ENCODE measurements around the gene UGT8. TPM values are rescaled to one million over a fixed set of nuclear protein-coding genes. Genes with fewer than 3 reads are reported as not detected.
"Not testable (repeated sequence)": the region's sequence is repeated elsewhere in the genome, so short reads cannot be mapped to it uniquely, and the experiment has no call there.

UGT8 gene
- total RNA-seq, 1 experiment from 2014 or later: not detected

DNA sequence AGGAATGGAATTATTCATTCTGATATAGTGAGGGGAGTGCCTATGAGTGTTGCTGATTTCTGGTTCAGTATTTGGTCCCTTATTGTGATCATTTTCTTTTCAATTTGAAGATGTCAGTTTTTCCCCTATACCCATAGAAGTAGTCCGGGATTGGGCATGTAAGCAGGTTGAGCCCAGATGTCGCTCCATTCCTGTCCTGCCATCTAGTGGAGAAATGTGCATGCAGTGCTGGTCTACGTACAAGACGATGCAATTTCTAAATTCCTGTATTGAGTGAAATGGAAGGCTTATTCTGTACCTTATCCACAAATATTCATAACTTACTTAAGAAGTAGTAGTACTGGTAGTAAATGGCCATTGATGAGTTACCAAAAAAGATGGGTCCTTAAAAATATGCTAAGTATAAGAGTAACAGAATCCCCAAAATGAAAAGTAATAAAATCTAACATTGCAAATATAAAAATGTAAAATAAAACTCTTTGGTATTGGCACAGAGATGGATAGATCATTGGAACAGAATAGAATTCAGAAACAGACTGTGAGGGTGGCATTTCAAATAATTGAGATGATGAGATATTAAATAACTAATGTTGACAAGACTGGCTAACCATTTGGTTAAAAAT lies 60.9 kb downstream of the UGT8 start:
- peak; percentile 13 for DNase-seq
- Histone ChIP-seq H3K9me3 (no peaks in the 10 kb centered on the region), H3K4me3 (no peak overlapping the region), H3K36me3 (no peaks in the 10 kb centered on the region), H3K27me3 (no peaks in the 10 kb centered on the region; the same call in 1 of the 2 replicates)

DNA sequence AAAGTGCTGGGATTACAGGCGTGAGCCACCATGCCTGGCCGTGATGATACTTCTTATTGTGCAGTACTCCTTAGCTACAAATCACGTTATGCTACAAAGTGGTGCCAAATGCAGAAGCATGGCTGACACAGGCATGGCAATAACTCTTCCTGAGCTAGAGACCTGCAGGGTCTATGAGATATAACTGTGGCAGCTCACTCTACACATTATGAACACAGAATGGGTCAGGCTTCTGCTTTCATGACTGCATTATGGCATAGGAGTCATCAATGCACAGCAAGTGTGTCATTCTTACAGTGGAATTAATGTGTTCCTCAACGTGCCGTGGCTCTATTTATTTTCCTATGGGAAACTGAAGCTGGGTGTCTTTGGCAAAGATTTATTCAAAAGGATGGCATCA lies 64.5 kb downstream of the UGT8 start:
- no peak for DNase-seq
- Histone ChIP-seq H3K4me3 (no peak overlapping the region), H3K9me3 (no peaks in the 10 kb centered on the region)

DNA sequence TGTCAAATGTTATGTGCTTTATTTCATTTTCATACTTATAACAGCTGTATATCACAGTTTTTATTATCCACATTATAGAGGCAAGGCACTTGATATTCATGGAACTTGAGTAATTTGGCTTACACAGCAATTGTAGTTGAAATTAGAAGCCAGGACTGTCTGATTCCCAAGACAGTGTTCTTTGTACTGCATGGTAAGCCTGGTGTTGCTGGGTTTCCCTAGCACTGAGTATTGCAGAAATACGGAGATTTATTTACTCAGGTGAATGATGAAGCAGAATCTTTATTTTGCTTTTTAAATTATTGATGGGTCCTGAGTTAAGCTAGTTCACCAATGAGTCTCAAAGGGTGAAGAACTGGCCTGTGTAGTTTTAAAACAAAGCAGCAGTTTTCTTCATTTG lies 70.0 kb downstream of the UGT8 start:
- DNase-seq: no peak
- Histone ChIP-seq H3K27me3 (no peaks in the 10 kb centered on the region; the same call in 1 of the 2 replicates), H3K9me3 (no peaks in the 10 kb centered on the region), H3K4me3 (no peak overlapping the region), H3K36me3 (no peaks in the 10 kb centered on the region)

More for the DNA sequence above, 64.5 kb downstream of the UGT8 start:
- Histone ChIP-seq H3K36me3 (no peaks in the 10 kb centered on the region), H3K27me3 (no peaks in the 10 kb centered on the region; the same call in 1 of the 2 replicates)

GRCh38 chr4:114670733-114671132 lies 72.1 kb downstream of the UGT8 start:
- not testable (repeated sequence) for H3K36me3 ChIP-seq, H3K27me3 ChIP-seq, H3K4me3 ChIP-seq, DNase-seq, H3K9me3 ChIP-seq

GRCh38 chr4:114673306-114673705 lies 74.7 kb downstream of the UGT8 start:
- Histone ChIP-seq H3K27me3 (no peaks in the 10 kb centered on the region), H3K36me3 (no peaks in the 10 kb centered on the region), H3K4me3 (no peak overlapping the region), H3K9me3 (no peaks in the 10 kb centered on the region)
- no peak for DNase-seq

GRCh38 chr4:114674080-114674479 lies 75.5 kb downstream of the UGT8 start:
- DNase-seq: no peak
- H3K9me3 ChIP-seq: no peaks in the 10 kb centered on the region
- no peak overlapping the region for H3K4me3 ChIP-seq
- H3K36me3 ChIP-seq: no peaks in the 10 kb centered on the region
- H3K27me3 ChIP-seq: no peaks in the 10 kb centered on the region

GRCh38 chr4:114677346-114677979 lies 78.9 kb downstream of the UGT8 start:
- H3K4me3 ChIP-seq: no peak overlapping the region
- no peaks in the 10 kb centered on the region for H3K36me3 ChIP-seq
- H3K27me3 ChIP-seq: no peaks in the 10 kb centered on the region
- no peaks in the 10 kb centered on the region for H3K9me3 ChIP-seq
- no peak for DNase-seq

- no peak for DNase-seq
- H3K9me3 ChIP-seq: no peaks in the 10 kb centered on the region
- no peaks in the 10 kb centered on the region for H3K36me3 ChIP-seq
- H3K4me3 ChIP-seq: no peak overlapping the region
- H3K27me3 ChIP-seq: no peaks in the 10 kb centered on the region
Observed at GRCh38 chr4:114684462-114684861, 85.9 kb downstream of the UGT8 start.

GRCh38 chr4:114688059-114688458 lies 89.5 kb downstream of the UGT8 start:
- Histone ChIP-seq H3K9me3 (no peaks in the 10 kb centered on the region), H3K36me3 (no peaks in the 10 kb centered on the region), H3K27me3 (no peaks in the 10 kb centered on the region), H3K4me3 (no peak overlapping the region)
- no peak for DNase-seq

DNA sequence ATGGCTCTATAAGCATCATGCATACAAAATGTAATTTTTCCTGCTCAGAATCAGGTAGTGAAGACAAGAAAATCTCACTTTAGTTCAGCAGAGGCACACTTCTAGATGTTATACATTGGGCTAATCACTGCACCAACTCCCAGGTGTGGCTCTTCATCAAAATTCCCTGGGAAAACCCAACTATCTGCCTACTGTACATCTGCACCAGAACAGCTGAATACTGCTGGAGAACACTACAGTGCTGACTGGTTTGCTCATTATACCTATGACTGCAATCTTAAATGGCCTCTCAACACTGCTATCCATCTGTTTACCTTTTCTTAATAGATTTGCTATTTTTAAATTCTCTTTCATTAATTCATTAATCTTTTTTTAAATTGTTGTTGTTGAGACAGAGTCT lies 92.0 kb downstream of the UGT8 start:
- peaks cover 2% of the 10 kb centered on the region; the same call in 1 of the 2 replicates for H3K27me3 ChIP-seq
- no peaks in the 10 kb centered on the region for H3K9me3 ChIP-seq
- H3K36me3 ChIP-seq: no peaks in the 10 kb centered on the region
- DNase-seq: no peak
- no peak overlapping the region for H3K4me3 ChIP-seq

- H3K4me3 ChIP-seq: no peak overlapping the region
- no peak for DNase-seq
- no peaks in the 10 kb centered on the region for H3K9me3 ChIP-seq
- no peaks in the 10 kb centered on the region for H3K36me3 ChIP-seq
- H3K27me3 ChIP-seq: peaks cover 2% of the 10 kb centered on the region; the same call in 1 of the 2 replicates
Observed at GRCh38 chr4:114691865-114692264, 93.3 kb downstream of the UGT8 start.

- no peaks in the 10 kb centered on the region for H3K9me3 ChIP-seq
- H3K36me3 ChIP-seq: no peaks in the 10 kb centered on the region
- H3K27me3 ChIP-seq: peaks cover 2% of the 10 kb centered on the region; the same call in 1 of the 2 replicates
- no peak overlapping the region for H3K4me3 ChIP-seq
- DNase-seq: no peak
Observed at GRCh38 chr4:114692958-114693357, 94.4 kb downstream of the UGT8 start.

DNA sequence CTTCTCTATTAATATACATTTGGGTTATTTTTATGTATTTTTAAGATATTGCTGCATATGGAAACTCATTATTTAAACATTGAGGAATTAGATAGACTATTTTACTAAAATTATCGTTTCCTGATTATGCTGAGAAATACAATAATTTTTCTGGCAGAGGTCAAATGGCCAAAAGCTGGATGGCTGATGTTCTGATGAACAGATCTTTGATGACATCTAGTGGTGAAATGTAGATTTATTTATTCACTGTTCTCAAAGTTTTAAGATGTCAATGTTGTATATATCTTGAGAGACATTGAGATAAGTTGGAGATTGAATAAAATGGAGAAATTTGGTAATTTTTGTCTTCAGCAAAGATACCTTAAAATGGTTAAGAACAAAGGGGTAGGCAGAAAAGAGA lies 96.2 kb downstream of the UGT8 start:
- H3K27me3 ChIP-seq: peaks cover 2% of the 10 kb centered on the region; the same call in 1 of the 2 replicates
- no peaks in the 10 kb centered on the region for H3K9me3 ChIP-seq
- H3K4me3 ChIP-seq: no peak overlapping the region
- H3K36me3 ChIP-seq: no peaks in the 10 kb centered on the region
- DNase-seq: no peak

DNA sequence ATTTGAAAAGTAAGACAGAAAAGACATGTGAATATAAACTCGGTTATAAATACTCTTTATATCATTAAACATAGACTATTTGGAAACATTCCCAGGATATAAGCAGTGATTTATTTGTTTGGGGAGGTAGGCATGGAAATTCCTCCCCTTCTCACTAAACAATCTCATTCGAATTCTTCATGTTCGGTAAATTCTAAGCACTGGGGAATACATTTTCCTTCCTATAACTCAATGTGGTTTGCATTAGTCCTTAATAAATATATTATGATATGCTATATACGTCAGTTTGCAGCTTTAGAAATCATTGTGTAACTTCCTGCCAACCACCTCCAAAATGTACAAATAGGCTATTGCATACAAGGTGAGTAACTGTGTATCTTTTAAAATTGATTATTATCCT lies 99.6 kb downstream of the UGT8 start:
- no peaks in the 10 kb centered on the region for H3K9me3 ChIP-seq
- no peaks in the 10 kb centered on the region for H3K36me3 ChIP-seq
- DNase-seq: no peak
- peaks cover 2% of the 10 kb centered on the region; the same call in 1 of the 2 replicates for H3K27me3 ChIP-seq
- H3K4me3 ChIP-seq: no peak overlapping the region

- DNase-seq: no peak
Observed at GRCh38 chr4:114701491-114701890, 102.9 kb downstream of the UGT8 start.

GRCh38 chr4:114717432-114717831 lies 118.8 kb downstream of the UGT8 start:
- Histone ChIP-seq H3K27me3 (no peaks in the 10 kb centered on the region), H3K4me3 (no peak overlapping the region), H3K36me3 (no peaks in the 10 kb centered on the region), H3K9me3 (no peaks in the 10 kb centered on the region)
- DNase-seq: no peak

More at GRCh38 chr4:114701491-114701890, 102.9 kb downstream of the UGT8 start:
- no peaks in the 10 kb centered on the region for H3K9me3 ChIP-seq
- H3K36me3 ChIP-seq: no peaks in the 10 kb centered on the region
- no peaks in the 10 kb centered on the region for H3K27me3 ChIP-seq
- H3K4me3 ChIP-seq: no peak overlapping the region

DNA sequence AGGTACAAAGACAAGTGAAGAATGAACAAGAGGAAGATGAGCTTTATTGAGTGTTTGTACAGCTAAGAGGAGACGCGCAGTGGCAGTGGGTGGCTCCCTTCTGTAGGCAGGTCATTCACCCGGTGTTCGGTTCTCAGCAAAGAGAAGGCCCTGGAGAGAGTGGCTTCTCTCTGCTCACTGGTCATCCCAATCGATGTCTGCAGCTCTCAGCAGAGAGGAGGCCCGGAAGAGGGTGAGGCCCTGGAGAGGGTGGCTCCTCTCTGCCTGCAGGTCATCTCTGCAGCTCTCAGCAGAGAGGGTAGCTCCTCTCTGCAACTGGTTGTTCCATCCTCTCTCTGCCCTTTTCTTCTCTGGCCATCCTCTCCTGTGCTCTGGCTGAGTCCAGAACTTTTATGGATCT lies 126.5 kb downstream of the UGT8 start:
- Histone ChIP-seq H3K27me3 (no peaks in the 10 kb centered on the region), H3K4me3 (no peak overlapping the region), H3K36me3 (no peaks in the 10 kb centered on the region), H3K9me3 (no peaks in the 10 kb centered on the region)
- no peak for DNase-seq

DNA sequence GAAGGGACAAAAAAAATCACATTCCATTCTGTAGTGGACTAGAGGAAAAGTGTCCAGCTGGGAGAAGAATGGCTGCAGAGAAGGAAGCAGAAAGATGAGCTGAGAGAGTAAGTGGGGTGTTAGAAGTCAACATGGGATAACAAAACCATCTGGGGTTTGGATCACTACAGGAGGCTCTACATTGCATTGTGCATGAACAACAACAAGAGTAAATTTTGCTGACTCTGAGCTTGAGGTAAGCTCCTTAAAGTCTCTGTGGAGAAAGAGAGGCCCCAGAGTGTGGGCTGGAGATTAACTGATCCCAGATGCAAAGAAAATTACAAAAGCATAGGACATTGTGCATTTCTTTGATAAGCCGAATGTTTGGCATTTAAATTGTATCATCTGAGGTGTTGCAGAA lies 128.9 kb downstream of the UGT8 start:
- H3K4me3 ChIP-seq: no peak overlapping the region
- no peaks in the 10 kb centered on the region for H3K27me3 ChIP-seq
- no peak for DNase-seq
- H3K36me3 ChIP-seq: no peaks in the 10 kb centered on the region
- no peaks in the 10 kb centered on the region for H3K9me3 ChIP-seq

All from MG63 (cell line).